ENCODE measurements around the gene GALNT13. TPM values are rescaled to one million over a fixed set of nuclear protein-coding genes. Genes with fewer than 3 reads are reported as not detected.

GALNT13 gene
- total RNA-seq, 1 experiment from 2014 or later, result not detected

DNA sequence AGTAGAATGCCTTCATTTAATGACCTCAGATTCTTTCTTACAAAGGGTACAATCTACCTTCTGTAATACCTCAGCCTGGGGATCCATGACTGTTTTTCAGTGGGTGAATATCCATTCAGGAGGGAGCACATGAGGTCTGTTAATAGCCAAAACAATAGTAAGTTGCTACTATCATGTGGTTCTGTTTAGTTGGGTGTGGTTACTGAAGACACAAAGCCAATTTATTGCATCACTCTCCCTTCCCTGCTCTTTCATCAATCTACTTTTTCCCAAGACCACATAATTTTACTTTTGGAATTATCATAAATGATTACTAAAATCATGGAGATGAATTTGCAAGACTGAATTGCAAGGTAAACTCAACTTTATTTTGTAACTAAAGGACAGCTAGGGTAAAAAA, 254.2 kb downstream of the GALNT13 start:
- no TSS peak for BruUV-seq (replicated peaks)
- H3K4me1 Mint-ChIP-seq (ENCODE audit: low read depth, unreplicated experiment), result no peaks in the 10 kb centered on the region
- DNase-seq, result no peak
- H3K36me3 ChIP-seq (ENCODE audit: control insufficient read depth, insufficient read depth, low read length), result no peaks in the 10 kb centered on the region
- TF ChIP-seq, protein P1, sequence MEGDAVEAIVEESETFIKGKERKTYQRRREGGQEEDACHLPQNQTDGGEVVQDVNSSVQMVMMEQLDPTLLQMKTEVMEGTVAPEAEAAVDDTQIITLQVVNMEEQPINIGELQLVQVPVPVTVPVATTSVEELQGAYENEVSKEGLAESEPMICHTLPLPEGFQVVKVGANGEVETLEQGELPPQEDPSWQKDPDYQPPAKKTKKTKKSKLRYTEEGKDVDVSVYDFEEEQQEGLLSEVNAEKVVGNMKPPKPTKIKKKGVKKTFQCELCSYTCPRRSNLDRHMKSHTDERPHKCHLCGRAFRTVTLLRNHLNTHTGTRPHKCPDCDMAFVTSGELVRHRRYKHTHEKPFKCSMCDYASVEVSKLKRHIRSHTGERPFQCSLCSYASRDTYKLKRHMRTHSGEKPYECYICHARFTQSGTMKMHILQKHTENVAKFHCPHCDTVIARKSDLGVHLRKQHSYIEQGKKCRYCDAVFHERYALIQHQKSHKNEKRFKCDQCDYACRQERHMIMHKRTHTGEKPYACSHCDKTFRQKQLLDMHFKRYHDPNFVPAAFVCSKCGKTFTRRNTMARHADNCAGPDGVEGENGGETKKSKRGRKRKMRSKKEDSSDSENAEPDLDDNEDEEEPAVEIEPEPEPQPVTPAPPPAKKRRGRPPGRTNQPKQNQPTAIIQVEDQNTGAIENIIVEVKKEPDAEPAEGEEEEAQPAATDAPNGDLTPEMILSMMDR (IDR thresholded peaks at IDR 0.05; ENCODE audit: insufficient read depth in 1 of 2, low read depth in 1 of 2, low read length in 1 of 2, severe bottlenecking in 1 of 2, unreplicated experiment in 1 of 2), result no peak
- H3K36me3 Mint-ChIP-seq (ENCODE audit: insufficient read depth, unreplicated experiment), result no peaks in the 10 kb centered on the region
- CTCF ChIA-PET, result no interaction called here
- intact Hi-C loops (cut with micrococcal nuclease; ENCODE audit: unreplicated experiment), result no loop called here
- H3K27ac Mint-ChIP-seq (ENCODE audit: unreplicated experiment), result no peak overlapping the region
- no peak overlapping the region for H3K4me3 Mint-ChIP-seq (ENCODE audit: unreplicated experiment)
- H3K9me3 ChIP-seq, result no peaks in the 10 kb centered on the region
- H3K27me3 ChIP-seq (replicated peaks; ENCODE audit: control insufficient read depth, insufficient read depth, low read length), result no peaks in the 10 kb centered on the region
- POLR2A ChIA-PET, result no interaction called here
- no peak overlapping the region for H3K4me3 ChIP-seq (ENCODE audit: low read depth, low read length)
- no peaks in the 10 kb centered on the region for H3K4me1 ChIP-seq
- H3K27me3 Mint-ChIP-seq (ENCODE audit: insufficient read depth, unreplicated experiment), result no peaks in the 10 kb centered on the region
- no peaks in the 10 kb centered on the region for H3K9me3 Mint-ChIP-seq (ENCODE audit: unreplicated experiment)

DNA sequence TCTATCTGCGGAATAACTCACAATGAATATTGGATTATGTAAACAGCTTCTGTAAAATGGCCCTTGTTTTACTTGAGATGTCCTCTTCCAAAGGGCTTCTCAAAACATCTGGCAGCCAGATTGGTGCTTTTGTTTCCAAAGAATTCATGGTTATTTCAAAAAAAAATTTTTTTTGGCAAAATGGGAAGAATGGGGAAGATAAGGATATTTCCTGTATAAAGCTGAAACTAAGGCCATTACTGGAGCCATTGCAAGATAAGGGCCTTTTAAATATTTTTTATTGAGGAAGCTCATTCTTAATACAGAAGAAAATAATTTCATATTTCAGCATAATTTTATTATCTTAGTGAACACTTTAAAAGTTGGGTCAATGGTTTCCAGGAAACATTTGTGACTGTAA, 259.1 kb downstream of the GALNT13 start:
- Mint-ChIP-seq H3K4me3 (ENCODE audit: unreplicated experiment) (no peak overlapping the region), H3K9me3 (ENCODE audit: unreplicated experiment) (no peaks in the 10 kb centered on the region), H3K27ac (ENCODE audit: unreplicated experiment) (no peak overlapping the region), H3K27me3 (ENCODE audit: insufficient read depth, unreplicated experiment) (no peaks in the 10 kb centered on the region), H3K36me3 (ENCODE audit: insufficient read depth, unreplicated experiment) (no peaks in the 10 kb centered on the region), H3K4me1 (ENCODE audit: low read depth, unreplicated experiment) (no peaks in the 10 kb centered on the region)
- no peak for DNase-seq
- ChIA-PET POLR2A (no interaction called here), CTCF (no interaction called here)
- intact Hi-C loops (cut with micrococcal nuclease; ENCODE audit: unreplicated experiment), result no loop called here
- no TSS peak for BruUV-seq (replicated peaks)
- H3K27me3 ChIP-seq (replicated peaks; ENCODE audit: control insufficient read depth, insufficient read depth, low read length), result no peaks in the 10 kb centered on the region
- H3K4me3 ChIP-seq (ENCODE audit: low read depth, low read length), result no peak overlapping the region
- H3K9me3 ChIP-seq, result no peaks in the 10 kb centered on the region
- TF ChIP-seq, protein P1 (IDR thresholded peaks at IDR 0.05; ENCODE audit: insufficient read depth in 1 of 2, low read depth in 1 of 2, low read length in 1 of 2, severe bottlenecking in 1 of 2, unreplicated experiment in 1 of 2), result no peak
- no peaks in the 10 kb centered on the region for H3K4me1 ChIP-seq
- H3K36me3 ChIP-seq (ENCODE audit: control insufficient read depth, insufficient read depth, low read length), result no peaks in the 10 kb centered on the region

DNA sequence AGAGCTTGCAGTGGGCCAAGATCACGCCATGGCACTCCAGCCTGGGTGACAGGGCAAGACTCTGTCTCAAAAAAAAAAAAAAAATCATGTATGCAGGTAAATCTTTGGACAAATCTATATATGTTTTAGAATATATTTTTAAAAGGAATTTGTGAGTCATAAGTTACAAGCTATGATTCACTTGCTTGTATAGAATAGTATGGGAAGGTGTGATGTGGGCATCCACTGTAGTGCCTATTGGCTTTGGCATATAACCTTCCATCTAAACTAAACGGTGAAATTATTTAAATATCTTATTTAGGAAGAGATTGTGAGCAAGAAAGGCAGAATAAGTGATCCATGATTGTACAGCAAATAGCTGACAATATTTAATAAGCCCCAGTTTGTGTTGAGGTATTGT, 261.1 kb downstream of the GALNT13 start:
- no peaks in the 10 kb centered on the region for H3K4me1 ChIP-seq
- no peaks in the 10 kb centered on the region for H3K9me3 Mint-ChIP-seq (ENCODE audit: unreplicated experiment)
- no peaks in the 10 kb centered on the region for H3K9me3 ChIP-seq
- no peaks in the 10 kb centered on the region for H3K27me3 Mint-ChIP-seq (ENCODE audit: insufficient read depth, unreplicated experiment)
- H3K36me3 Mint-ChIP-seq (ENCODE audit: insufficient read depth, unreplicated experiment), result no peaks in the 10 kb centered on the region
- POLR2A ChIA-PET, result no interaction called here
- TF ChIP-seq, protein P1 (IDR thresholded peaks at IDR 0.05; ENCODE audit: insufficient read depth in 1 of 2, low read depth in 1 of 2, low read length in 1 of 2, severe bottlenecking in 1 of 2, unreplicated experiment in 1 of 2), result no peak
- BruUV-seq (replicated peaks), result no TSS peak
- no peak overlapping the region for H3K27ac Mint-ChIP-seq (ENCODE audit: unreplicated experiment)
- no peak for DNase-seq
- no peaks in the 10 kb centered on the region for H3K27me3 ChIP-seq (replicated peaks; ENCODE audit: control insufficient read depth, insufficient read depth, low read length)
- no peak overlapping the region for H3K4me3 Mint-ChIP-seq (ENCODE audit: unreplicated experiment)
- H3K4me1 Mint-ChIP-seq (ENCODE audit: low read depth, unreplicated experiment), result no peaks in the 10 kb centered on the region
- CTCF ChIA-PET, result no interaction called here
- no peak overlapping the region for H3K4me3 ChIP-seq (ENCODE audit: low read depth, low read length)
- intact Hi-C loops (cut with micrococcal nuclease; ENCODE audit: unreplicated experiment), result no loop called here
- H3K36me3 ChIP-seq (ENCODE audit: control insufficient read depth, insufficient read depth, low read length), result no peaks in the 10 kb centered on the region

All from Caco-2 (cell line).